ENCODE data around the gene OGFOD1. TPM values are rescaled to one million over a fixed set of nuclear protein-coding genes. Genes with fewer than 3 reads are reported as not detected.

OGFOD1 gene
- total and polyA plus RNA-seq, 12 donors, result 8.9 to 41.0 (median 35.8) TPM

DNA sequence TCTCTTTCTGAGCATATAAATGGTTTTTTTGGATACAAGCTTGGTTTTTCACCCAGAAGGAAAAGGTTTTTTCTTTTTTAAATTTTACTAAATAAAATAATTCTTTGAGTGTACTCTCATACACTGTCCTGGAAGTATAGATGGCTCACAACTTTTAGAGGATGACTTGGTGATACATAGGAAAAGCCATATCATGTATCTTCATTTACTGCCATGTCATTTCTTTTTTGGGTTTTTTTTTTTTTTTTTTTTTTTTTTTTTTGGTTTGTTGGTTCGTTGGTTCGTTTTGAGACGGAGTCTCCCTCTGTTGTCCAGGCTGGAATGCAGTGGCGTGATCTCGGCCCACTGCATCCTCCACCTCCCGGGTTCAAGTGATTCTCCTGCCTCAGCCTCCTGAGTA lies 11.8 kb downstream of the OGFOD1 start:
- Histone ChIP-seq H3K4me3 (no peak overlapping the region), H3K36me3 (peaks cover 0 to 100% (median 48%) of the 10 kb centered on the region in 9 donors), H3K27me3 (no peaks in the 10 kb centered on the region), H3K27ac (no peak overlapping the region), H3K4me1 (no peaks in the 10 kb centered on the region), H3K9me3 (no peaks in the 10 kb centered on the region)
- DNase-seq (no peak), ATAC-seq (no peak)
- no peak for TF ChIP-seq CTCF (IDR thresholded peaks at IDR 0.05)
- intact Hi-C loops (cut with DNase I), result no loop called here
- WGBS, 2 donors, result 96% methylated on average over 6 of the region's 6 CpGs

DNA sequence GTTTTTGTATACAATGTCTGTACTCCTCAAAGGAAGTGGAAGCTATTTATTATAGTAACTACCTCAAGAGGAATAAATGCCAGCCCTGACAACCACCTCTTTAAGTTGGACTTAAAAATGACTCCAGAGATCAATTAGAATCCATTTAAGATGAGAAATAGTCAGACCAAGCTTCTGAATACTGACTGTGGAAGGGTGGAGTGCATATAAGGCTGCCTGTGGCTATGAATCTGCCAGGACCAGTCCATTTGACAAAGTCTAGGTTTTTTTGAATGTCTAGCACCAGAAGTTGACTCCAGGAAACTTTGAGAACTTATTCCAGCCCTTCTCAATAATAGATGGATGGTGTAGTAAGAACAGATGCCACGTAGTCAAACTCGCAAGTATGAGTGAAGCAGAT lies 15.0 kb downstream of the OGFOD1 start:
- ATAC-seq (no peak), DNase-seq (no peak)
- Histone ChIP-seq H3K4me3 (no peak overlapping the region), H3K27me3 (no peaks in the 10 kb centered on the region), H3K36me3 (peaks cover 0 to 100% (median 48%) of the 10 kb centered on the region in 9 donors), H3K9me3 (no peaks in the 10 kb centered on the region), H3K4me1 (no peaks in the 10 kb centered on the region), H3K27ac (no peak overlapping the region)
- TF ChIP-seq CTCF (IDR thresholded peaks at IDR 0.05), result no peak
- 97 to 99% methylated on average over 2 of the region's 2 CpGs for whole genome bisulfite sequencing, 2 donors
- intact Hi-C loops (cut with DNase I), result no loop called here

- no peak overlapping the region for H3K27ac ChIP-seq
- peaks cover 0 to 100% (median 70%) of the 10 kb centered on the region in 9 donors for H3K36me3 ChIP-seq
- H3K27me3 ChIP-seq, result no peaks in the 10 kb centered on the region
- intact Hi-C loops (cut with DNase I), result no loop called here
- H3K4me3 ChIP-seq, result no peak overlapping the region
- TF ChIP-seq CTCF (IDR thresholded peaks at IDR 0.05), result no peak
- H3K9me3 ChIP-seq, result no peaks in the 10 kb centered on the region
- ATAC-seq, result no peak
- no peak for DNase-seq
- H3K4me1 ChIP-seq, result no peaks in the 10 kb centered on the region
Observed at GRCh38 chr16:56468800-56469199, 17.4 kb downstream of the OGFOD1 start.

GRCh38 chr16:56469748-56470147 lies 18.4 kb downstream of the OGFOD1 start:
- no peak for ATAC-seq
- intact Hi-C loops (cut with DNase I), result no loop called here
- WGBS, 2 donors, result 95 to 96% methylated on average over 7 of the region's 7 CpGs
- Histone ChIP-seq H3K27ac (no peak overlapping the region), H3K9me3 (no peaks in the 10 kb centered on the region), H3K4me3 (no peak overlapping the region), H3K36me3 (peaks cover 0 to 100% (median 77%) of the 10 kb centered on the region in 9 donors), H3K4me1 (no peaks in the 10 kb centered on the region), H3K27me3 (no peaks in the 10 kb centered on the region)
- TF ChIP-seq CTCF (IDR thresholded peaks at IDR 0.05), result no peak
- no peak for DNase-seq

GRCh38 chr16:56470232-56470631 lies 18.9 kb downstream of the OGFOD1 start:
- intact Hi-C loops (cut with DNase I), result no loop called here
- Histone ChIP-seq H3K4me3 (no peak overlapping the region), H3K36me3 (peaks cover 0 to 100% (median 78%) of the 10 kb centered on the region in 9 donors), H3K4me1 (no peaks in the 10 kb centered on the region), H3K27me3 (no peaks in the 10 kb centered on the region), H3K9me3 (no peaks in the 10 kb centered on the region), H3K27ac (no peak overlapping the region)
- 91 to 92% methylated on average over 3 of the region's 3 CpGs for WGBS, 2 donors
- DNase-seq (no peak), ATAC-seq (no peak)
- no peak for TF ChIP-seq CTCF (IDR thresholded peaks at IDR 0.05)
